ENCODE results near the gene ASPDH.

The ASPDH gene

DNA sequence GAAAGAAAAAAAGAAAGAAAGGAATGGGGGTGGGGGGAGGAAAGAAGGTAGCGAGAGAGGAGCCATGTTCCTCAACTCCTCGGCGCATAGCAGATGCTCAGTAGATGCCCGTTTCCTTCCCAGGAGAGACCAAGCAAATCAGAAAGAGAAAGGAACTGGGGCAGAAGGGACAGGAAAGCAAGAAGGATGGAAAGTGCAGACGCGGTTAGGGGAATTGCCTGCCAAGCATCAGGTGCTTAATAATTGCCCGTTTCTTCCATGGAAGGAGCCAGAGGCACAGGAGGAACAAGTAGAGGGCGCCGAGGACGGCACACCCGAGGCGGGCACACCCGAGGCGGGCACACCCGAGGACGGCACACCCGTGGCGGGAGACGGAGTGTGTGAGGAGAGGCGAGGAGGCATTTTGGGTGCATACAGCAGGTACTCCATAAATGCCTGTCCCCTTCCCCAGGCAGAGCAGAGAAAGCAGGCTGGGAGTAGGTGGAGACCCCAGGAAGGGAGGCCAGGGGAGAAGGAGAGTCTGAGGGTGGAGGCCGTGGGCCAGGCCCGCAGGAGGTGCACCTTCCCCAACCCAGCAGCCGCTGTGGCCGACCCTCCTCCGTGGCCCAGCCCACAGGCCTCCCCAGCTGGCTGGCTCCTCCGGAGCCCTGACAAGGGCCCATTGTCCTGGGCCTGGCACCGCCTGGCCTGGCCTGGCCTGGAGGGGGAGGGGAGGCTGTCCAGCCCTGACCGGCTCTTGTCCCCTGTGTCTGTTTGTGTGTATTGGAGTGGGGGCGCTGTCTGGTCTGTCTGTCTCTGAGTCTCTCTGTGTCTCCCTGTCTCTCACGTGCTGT lies 17.3 kb downstream of the ASPDH start:
- no peak for DNase-seq (ENCODE audit: low read depth)

DNA sequence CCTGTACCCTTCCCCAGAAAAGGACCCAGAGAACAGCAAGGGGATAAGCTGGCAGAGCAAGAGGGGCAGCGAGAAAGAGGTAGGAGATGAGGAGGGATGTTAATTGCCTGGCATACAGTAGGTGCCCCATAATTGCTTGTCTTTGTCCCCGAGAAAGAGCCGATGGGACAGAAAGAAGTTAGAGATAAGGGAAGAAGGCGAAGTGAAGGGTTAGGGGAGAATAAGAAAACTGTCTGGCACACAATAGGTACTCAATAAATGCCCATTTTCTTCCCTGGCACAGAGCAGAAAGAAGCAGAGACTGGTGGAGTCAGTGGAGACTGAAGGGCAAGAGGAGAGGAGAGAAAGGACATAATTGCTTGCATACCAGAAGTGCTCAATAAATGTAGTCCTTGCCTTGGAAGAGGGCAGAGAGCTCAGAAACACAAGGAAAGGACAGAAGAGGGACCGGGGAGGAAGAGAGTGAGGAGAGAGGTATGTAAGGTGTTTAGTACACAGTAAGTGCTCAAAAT lies 18.6 kb downstream of the ASPDH start:
- DNase-seq (ENCODE audit: low read depth) = no peak

DNA sequence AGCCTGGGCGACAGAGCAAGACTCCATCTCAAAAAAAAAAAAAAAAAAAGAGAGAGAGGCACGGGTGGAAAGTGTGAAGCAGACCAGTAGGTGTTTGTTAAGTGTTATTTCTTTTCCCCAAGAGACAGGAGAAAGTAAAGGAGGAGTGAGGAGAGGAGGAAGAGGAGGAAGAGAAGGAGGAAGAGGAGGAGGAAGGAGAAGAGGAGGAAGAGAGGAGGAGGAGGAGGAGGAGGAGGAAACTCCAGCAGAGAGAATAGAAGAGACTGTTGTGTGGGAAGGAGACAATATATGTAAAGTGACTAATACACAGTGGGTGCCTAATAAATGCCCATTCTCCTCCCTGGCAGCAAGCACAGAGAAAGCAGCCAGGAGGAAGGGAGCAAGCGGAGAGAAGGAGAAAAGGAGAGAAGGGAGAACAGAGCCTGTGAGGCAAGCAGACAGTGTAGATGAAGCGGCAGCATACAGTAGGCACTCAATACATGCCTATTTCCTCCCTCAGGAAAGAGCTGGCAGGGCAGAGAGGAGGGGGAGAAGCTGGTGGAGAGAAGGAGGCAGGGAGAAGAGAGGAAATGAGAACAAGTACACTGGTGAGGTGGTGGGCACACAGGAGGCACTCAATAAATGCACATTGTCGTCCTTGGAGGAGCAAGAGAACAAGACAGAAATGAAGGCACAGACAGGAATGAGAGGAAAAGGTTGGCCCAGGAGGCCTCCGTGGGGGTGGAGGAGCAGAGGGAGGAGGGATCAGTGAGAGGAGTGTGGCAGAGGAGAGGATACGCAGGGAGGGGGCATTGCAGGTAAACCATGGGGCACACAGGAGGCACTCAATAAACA lies 19.3 kb downstream of the ASPDH start:
- DNase-seq (ENCODE audit: low read depth) = no peak

DNA sequence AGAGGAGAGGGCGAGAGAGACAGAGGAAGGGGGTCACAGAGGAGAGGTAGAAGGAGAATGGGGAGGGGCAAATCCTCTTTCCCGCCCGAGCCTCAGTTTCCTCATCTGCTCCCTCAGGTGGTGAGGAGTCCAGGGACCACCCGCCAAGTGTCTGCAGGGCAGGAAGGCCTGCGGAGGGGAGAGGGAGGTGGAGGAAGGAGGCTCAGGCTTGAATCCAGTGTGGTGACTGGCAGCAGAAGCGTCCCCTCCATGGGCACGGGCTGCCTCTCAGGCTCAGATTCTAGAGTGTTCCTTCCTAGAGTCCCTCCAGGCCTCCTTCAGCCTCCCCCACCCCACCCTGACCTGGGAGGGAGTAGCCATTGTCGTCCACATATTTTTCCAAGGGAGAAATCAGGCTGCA lies 20.5 kb downstream of the ASPDH start:
- DNase-seq (ENCODE audit: low read depth) = no peak

GRCh38 chr19:50492303-50493052 lies 21.2 kb downstream of the ASPDH start:
- no peak for DNase-seq (ENCODE audit: low read depth)

GRCh38 chr19:50490991-50491472 lies 22.7 kb downstream of the ASPDH start:
- no peak for DNase-seq (ENCODE audit: low read depth)

DNA sequence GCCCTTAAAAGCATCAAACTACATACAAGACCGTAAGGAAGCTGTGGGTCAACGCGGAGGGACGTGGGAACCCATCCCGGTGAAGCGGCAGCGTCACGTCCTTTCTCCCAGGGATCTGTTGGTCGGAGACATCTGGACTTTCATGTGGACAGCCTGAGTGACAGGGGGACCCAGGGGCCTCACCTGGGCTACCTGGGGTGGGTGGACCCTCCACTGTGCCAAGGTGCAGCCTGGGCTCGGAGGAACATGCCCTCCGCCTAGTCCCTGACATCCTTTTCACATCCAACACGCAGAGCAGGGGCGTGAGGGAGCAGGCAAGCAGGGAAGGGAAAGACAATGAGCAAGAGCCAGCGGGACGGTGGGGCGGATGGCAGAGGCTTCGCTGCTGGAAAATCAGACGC lies 23.3 kb downstream of the ASPDH start:
- no peak for DNase-seq (ENCODE audit: low read depth)

- DNase-seq (ENCODE audit: low read depth) = no peak
Measured at GRCh38 chr19:50489461-50490011, 24.2 kb downstream of the ASPDH start.

- DNase-seq (ENCODE audit: low read depth) = no peak
Measured at GRCh38 chr19:50488389-50489194, 25.1 kb downstream of the ASPDH start.

- DNase-seq (ENCODE audit: low read depth) = no peak
Measured at GRCh38 chr19:50486823-50487515, 26.7 kb downstream of the ASPDH start.

GRCh38 chr19:50485284-50485955 lies 28.3 kb downstream of the ASPDH start:
- no peak for DNase-seq (ENCODE audit: low read depth)

DNA sequence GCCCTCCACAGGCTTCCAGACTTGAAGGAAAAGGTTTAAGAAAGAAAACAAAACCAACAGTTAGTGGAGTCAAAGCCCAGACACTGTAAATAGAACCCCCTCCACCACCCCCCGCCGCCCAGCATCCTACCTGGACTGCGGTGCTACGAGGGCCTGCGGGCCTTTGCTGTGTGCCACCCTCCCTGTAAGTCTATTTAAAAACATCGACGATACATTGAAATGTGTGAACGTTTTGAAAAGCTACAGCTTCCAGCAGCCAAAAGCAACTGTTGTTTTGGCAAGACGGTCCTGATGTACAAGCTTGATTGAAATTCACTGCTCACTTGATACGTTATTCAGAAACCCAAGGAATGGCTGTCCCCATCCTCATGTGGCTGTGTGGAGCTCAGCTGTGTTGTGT lies 30.8 kb downstream of the ASPDH start:
- DNase-seq (ENCODE audit: low read depth) = no peak

GRCh38 chr19:50482271-50482855 lies 31.4 kb downstream of the ASPDH start:
- no peak for DNase-seq (ENCODE audit: low read depth)

DNA sequence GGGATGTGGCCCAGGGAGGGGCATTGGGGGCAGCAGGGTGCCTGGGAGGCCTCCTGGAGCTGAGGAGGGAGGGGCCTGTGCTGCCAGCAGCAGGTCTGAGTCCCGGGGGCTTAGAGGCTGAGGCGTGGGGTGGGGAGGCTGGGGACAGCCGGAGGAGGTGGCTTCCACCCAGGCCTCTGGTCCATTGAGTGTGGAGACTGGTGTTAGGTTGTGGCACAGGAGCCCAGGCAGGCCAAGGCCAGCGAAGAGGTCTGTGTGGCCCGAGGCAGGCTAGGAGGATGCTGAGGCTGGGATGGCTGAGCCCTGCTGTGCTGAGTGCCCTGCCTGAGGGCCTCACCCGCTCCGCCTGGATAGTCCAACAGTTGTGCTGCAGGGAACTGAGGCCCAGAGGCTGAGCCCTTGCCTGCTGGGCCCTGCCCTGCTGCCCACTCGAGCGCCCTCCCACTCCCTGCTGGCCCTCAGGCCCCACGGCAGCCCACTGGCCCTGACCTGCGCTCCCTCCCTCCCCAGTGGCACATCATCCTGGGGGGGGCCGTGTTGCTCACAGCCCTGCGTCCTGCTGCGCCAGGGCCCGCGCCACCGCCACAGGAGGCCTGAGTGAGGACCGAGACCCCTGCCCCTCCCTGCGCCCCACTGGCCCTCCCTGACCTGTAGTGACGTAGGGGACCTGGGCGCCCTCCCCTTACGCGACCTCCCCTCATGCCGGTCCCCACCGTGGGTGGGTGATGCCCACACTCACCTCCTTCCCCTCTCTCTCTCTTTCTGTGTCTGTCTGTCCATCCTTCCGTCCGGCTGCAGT lies 32.2 kb downstream of the ASPDH start:
- no peak for DNase-seq (ENCODE audit: low read depth)

- DNase-seq (ENCODE audit: low read depth) = no peak
Measured at GRCh38 chr19:50480281-50481111, 33.2 kb downstream of the ASPDH start.

- DNase-seq (ENCODE audit: low read depth) = no peak
Measured at GRCh38 chr19:50479761-50480251, 33.9 kb downstream of the ASPDH start.

DNA sequence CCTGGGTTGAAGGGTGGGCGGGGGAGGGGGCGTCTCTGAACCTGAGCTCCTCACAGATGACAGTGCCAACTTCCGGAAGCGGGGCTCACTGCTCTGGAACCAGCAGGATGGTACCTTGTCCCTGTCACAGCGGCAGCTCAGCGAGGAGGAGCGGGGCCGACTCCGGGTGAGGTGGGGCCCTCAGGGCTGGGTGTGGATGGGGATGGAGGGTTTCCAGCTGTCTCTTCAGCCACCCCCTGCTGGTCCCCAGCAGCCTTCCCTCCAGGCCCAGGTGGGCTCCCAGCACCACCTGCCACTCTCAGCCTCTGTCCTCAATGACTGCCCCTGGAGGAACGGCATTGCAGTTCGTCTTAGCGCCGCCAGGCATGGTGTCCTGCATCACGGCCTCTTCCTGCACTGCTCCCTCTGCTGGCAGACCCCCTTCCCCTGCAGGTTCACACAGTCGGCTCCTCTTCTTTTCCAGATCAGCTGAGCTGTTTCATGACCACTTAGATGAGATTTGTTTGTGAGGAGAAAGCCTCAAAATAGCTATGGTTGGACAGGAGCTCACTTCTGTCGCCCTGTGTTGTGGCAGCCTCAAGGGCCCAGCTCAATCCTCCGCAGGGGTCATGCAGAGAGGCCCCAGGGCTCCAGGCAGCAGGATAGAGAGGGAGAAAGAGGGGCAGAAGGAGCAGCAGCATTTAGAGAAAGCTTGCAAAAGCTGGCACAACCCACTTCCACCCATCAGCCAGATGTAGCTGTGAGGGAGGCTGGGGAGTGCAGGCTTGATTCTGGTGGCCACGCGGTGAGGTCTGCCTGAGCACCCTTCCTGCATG lies 34.6 kb downstream of the ASPDH start:
- no peak for DNase-seq (ENCODE audit: low read depth)
